GM23338 (cell line): ENCODE measurements around the gene STOX1.

ENCODE experiments used
- CREB1 ChIP-seq: fragments of 250-450 bp; sonication (Bioruptor Pico); IDR thresholded peaks from 2 replicates; pipeline ENCODE4 v1.5.0; 2020; ENCODE audit warnings: low read depth, mild to moderate bottlenecking, moderate library complexity
- CTCF ChIP-seq, 2 experiments: fragments of 200-600 bp in 1 of 2; sonication (generic) in 1 of 2; conservative IDR thresholded peaks; 2 replicates each; pipeline versions ENCODE4 v1.5.1 to v1.6.1; 2016 to 2017; ENCODE audit warnings: antibody characterized with exemption in 2 of 2, low read depth in 2 of 2, mild to moderate bottlenecking in 2 of 2, moderate library complexity in 1 of 2
- ETS1 ChIP-seq: IDR thresholded peaks from 2 replicates; pipeline ENCODE4 v1.6.1; 2016; ENCODE audit warnings: antibody characterized with exemption
- EZH2 ChIP-seq: fragments of 200-600 bp; sonication (generic); IDR thresholded peaks from one replicate; pipeline ENCODE4 v1.8.0; 2017; ENCODE audit warnings: antibody characterized with exemption, mild to moderate bottlenecking, low read depth; ENCODE audit not compliant: unreplicated experiment
- EZH2phosphoT487 ChIP-seq: fragments of 200-600 bp; sonication (generic); IDR thresholded peaks from one replicate; pipeline ENCODE4 v1.8.1; 2018; ENCODE audit warnings: antibody characterized with exemption; ENCODE audit not compliant: unreplicated experiment
- JUNB ChIP-seq: IDR thresholded peaks from one replicate; pipeline ENCODE4 v1.6.1; 2016; ENCODE audit warnings: antibody characterized with exemption; ENCODE audit not compliant: unreplicated experiment
- NANOG ChIP-seq: IDR thresholded peaks from 2 replicates; pipeline ENCODE4 v1.6.1; 2016; ENCODE audit warnings: antibody characterized with exemption, borderline replicate concordance
- POLR2AphosphoS5 ChIP-seq: IDR thresholded peaks from 2 replicates; pipeline ENCODE4 v1.6.1; 2016; ENCODE audit warnings: antibody characterized with exemption, low read depth
- STAT1 ChIP-seq: IDR thresholded peaks from one replicate; pipeline ENCODE4 v1.6.1; 2016; ENCODE audit warnings: antibody characterized with exemption; ENCODE audit not compliant: unreplicated experiment
- ZNF114 ChIP-seq: fragments of 250-450 bp; sonication (Bioruptor Pico); IDR thresholded peaks from 2 replicates; pipeline ENCODE4 v1.5.0; 2020; ENCODE audit warnings: mild to moderate bottlenecking, moderate library complexity
- ZNF331 ChIP-seq: fragments of 250-450 bp; sonication (Bioruptor Pico); IDR thresholded peaks from 2 replicates; pipeline ENCODE4 v1.5.0; 2020; ENCODE audit warnings: low read depth, mild to moderate bottlenecking, moderate library complexity
- ZNF462 ChIP-seq: fragments of 250-450 bp; sonication (Bioruptor Pico); IDR thresholded peaks from 2 replicates; pipeline ENCODE4 v1.5.0; 2020; ENCODE audit warnings: mild to moderate bottlenecking, moderate library complexity
- TF ChIP-seq, protein P1 (sequence below): IDR thresholded peaks from one replicate; pipeline ENCODE4 v1.6.1; 2018; ENCODE audit warnings: antibody characterized with exemption; ENCODE audit not compliant: unreplicated experiment

GRCh38 chr10:68861253-68861652, 33.9 kb downstream of the STOX1 start:
- no peak for TF ChIP-seq EZH2
- TF ChIP-seq EZH2phosphoT487 = no peak
- TF ChIP-seq CTCF (conservative IDR thresholded peaks at IDR 0.05; ENCODE audit: low read depth in 2 of 2) = no peak
- TF ChIP-seq, protein P1, sequence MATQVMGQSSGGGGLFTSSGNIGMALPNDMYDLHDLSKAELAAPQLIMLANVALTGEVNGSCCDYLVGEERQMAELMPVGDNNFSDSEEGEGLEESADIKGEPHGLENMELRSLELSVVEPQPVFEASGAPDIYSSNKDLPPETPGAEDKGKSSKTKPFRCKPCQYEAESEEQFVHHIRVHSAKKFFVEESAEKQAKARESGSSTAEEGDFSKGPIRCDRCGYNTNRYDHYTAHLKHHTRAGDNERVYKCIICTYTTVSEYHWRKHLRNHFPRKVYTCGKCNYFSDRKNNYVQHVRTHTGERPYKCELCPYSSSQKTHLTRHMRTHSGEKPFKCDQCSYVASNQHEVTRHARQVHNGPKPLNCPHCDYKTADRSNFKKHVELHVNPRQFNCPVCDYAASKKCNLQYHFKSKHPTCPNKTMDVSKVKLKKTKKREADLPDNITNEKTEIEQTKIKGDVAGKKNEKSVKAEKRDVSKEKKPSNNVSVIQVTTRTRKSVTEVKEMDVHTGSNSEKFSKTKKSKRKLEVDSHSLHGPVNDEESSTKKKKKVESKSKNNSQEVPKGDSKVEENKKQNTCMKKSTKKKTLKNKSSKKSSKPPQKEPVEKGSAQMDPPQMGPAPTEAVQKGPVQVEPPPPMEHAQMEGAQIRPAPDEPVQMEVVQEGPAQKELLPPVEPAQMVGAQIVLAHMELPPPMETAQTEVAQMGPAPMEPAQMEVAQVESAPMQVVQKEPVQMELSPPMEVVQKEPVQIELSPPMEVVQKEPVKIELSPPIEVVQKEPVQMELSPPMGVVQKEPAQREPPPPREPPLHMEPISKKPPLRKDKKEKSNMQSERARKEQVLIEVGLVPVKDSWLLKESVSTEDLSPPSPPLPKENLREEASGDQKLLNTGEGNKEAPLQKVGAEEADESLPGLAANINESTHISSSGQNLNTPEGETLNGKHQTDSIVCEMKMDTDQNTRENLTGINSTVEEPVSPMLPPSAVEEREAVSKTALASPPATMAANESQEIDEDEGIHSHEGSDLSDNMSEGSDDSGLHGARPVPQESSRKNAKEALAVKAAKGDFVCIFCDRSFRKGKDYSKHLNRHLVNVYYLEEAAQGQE = no peak
- TF ChIP-seq STAT1 = no peak
- TF ChIP-seq POLR2AphosphoS5 = no peak
- TF ChIP-seq NANOG = no peak
- TF ChIP-seq JUNB = no peak
- TF ChIP-seq CREB1 = no peak
- no peak for TF ChIP-seq ZNF114
- no peak for TF ChIP-seq ZNF331 (CRISPR knock-in tag)
- TF ChIP-seq ETS1 = no peak
- no peak for TF ChIP-seq ZNF462 (CRISPR knock-in tag)
